Measurements from ENCODE around the gene SCAMP5. TPM values are rescaled to one million over a fixed set of nuclear protein-coding genes. Genes with fewer than 3 reads are reported as not detected.

SCAMP5 gene
- total RNA-seq, 1 experiment from 2014 or later: 6.2 TPM

GRCh38 chr15:74994236-74994635 is 1.1 kb upstream of the SCAMP5 start:
- CTCF ChIA-PET: no interaction called here
- DNase-seq (ENCODE audit: low read depth, low spot score) (no peak), ATAC-seq (no peak)
- no peak overlapping the region for H2AFZ ChIP-seq (ENCODE audit: low read depth, low read length, poor library complexity, severe bottlenecking)
- no peaks in the 10 kb centered on the region for H3K36me3 ChIP-seq (ENCODE audit: control insufficient read depth in 1 of 2, insufficient read depth in 2 of 2, low read length in 2 of 2)
- no peaks in the 10 kb centered on the region for H3K9me3 ChIP-seq (ENCODE audit: control insufficient read depth in 1 of 2, insufficient read depth in 1 of 2, low read depth in 1 of 2, low read length in 2 of 2)
- no peaks in the 10 kb centered on the region for H4K20me1 ChIP-seq (ENCODE audit: insufficient read depth)
- RAD21 ChIA-PET (ENCODE audit: low non-redundant PET in 1 of 2, low total read pairs in 2 of 2, uncharacterized antibody in 2 of 2, unreplicated experiment in 2 of 2): no interaction called here
- H3K9ac ChIP-seq (ENCODE audit: low read length): no peak overlapping the region
- H3K4me1 ChIP-seq (ENCODE audit: control insufficient read depth in 1 of 2, insufficient read depth in 2 of 2, low read length in 2 of 2): peaks cover 0 to 5% of the 10 kb centered on the region in 2 experiments; a peak in 1 of 4 replicates
- intact Hi-C loops (cut with micrococcal nuclease): no loop called here
- POLR2A ChIA-PET: no interaction called here
- H3K4me2 ChIP-seq (ENCODE audit: low read length): no peak overlapping the region
- H3K9me2 ChIP-seq (ENCODE audit: insufficient read depth): no peaks in the 10 kb centered on the region
- peaks cover 10% of the 10 kb centered on the region; the same call in 1 of the 2 replicates for H3K27me3 ChIP-seq (ENCODE audit: insufficient read depth, low read length)
- no peak overlapping the region for H3K27ac ChIP-seq (ENCODE audit: low read depth, low read length)
- H3K79me2 ChIP-seq (ENCODE audit: insufficient read depth, low read length): no peaks in the 10 kb centered on the region
- no TSS peak for BruUV-seq (replicated peaks)
- no peak overlapping the region for H3K4me3 ChIP-seq (replicated peaks in 1 of 2; ENCODE audit: low read depth in 1 of 2, low read length in 2 of 2)
- TF ChIP-seq TCF7L2 (IDR thresholded peaks at IDR 0.05; ENCODE audit: borderline replicate concordance, extremely low read depth, insufficient read depth, insufficient read length) (no peak), ZFX (IDR thresholded peaks at IDR 0.05) (no peak), EGR1 (IDR thresholded peaks at IDR 0.05; ENCODE audit: low read depth) (no peak), FOSL1 (IDR thresholded peaks at IDR 0.05; ENCODE audit: low read depth) (no peak), ELF1 (IDR thresholded peaks at IDR 0.05; ENCODE audit: borderline replicate concordance, low read depth) (no peak), MAX (IDR thresholded peaks at IDR 0.05) (no peak), SP1 (IDR thresholded peaks at IDR 0.05; ENCODE audit: low read depth) (no peak), CTCF (IDR thresholded peaks at IDR 0.05 in 2 of 3, conservative IDR thresholded peaks at IDR 0.05 in 1 of 3; ENCODE audit: borderline replicate concordance in 1 of 3, insufficient read depth in 1 of 3, low read depth in 2 of 3, low read length in 2 of 3) (no peak), ATF3 (IDR thresholded peaks at IDR 0.05) (no peak), CBX3 (IDR thresholded peaks at IDR 0.05; ENCODE audit: low read depth) (no peak)
